ENCODE results near the gene NOL7. TPM values are rescaled to one million over a fixed set of nuclear protein-coding genes. Genes with fewer than 3 reads are reported as not detected.

NOL7 gene
- total RNA-seq, 2 donors from 2014 or later = 54.1 to 82.1 TPM

DNA sequence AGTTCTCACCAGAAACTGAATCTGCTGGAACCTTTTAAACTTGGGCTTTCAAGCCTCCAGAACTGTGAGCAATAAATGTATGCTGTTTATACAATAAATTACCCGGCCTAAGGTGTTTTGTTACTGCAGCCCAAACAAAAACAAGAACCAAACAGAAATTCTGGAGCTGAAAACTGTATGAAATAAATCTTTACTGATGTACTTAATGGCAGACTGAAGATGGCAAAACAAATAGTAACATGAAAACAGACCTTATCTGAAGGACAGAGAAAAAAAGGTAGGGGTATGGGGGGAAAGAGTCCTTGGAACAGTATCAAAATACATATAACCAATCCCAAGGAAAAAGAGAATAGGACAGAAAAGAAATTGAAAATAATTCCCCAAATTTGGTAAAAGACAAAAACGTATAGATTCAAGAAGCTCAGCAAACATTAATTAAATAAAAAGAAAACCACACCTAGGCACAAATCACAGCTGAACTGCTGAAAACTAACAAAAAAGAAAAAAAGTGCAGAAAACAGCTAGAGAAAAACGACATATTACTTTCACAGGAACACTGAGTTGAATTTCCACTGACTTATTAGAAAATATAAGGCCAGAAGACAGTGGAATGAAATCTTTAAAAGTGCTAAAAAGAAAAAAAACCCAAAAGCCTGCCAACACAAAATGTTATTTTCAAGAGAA, 47.7 kb downstream of the NOL7 start:
- H3K36me3 ChIP-seq = no peaks in the 10 kb centered on the region
- no peak overlapping the region for H3K4me3 ChIP-seq
- no peaks in the 10 kb centered on the region for H3K9me3 ChIP-seq
- TF ChIP-seq, protein P1, sequence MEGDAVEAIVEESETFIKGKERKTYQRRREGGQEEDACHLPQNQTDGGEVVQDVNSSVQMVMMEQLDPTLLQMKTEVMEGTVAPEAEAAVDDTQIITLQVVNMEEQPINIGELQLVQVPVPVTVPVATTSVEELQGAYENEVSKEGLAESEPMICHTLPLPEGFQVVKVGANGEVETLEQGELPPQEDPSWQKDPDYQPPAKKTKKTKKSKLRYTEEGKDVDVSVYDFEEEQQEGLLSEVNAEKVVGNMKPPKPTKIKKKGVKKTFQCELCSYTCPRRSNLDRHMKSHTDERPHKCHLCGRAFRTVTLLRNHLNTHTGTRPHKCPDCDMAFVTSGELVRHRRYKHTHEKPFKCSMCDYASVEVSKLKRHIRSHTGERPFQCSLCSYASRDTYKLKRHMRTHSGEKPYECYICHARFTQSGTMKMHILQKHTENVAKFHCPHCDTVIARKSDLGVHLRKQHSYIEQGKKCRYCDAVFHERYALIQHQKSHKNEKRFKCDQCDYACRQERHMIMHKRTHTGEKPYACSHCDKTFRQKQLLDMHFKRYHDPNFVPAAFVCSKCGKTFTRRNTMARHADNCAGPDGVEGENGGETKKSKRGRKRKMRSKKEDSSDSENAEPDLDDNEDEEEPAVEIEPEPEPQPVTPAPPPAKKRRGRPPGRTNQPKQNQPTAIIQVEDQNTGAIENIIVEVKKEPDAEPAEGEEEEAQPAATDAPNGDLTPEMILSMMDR (IDR thresholded peaks at IDR 0.05) = no peak
- intact Hi-C loops (cut with DNase I) = no loop called here
- H3K27ac ChIP-seq = no peak overlapping the region
- H3K27me3 ChIP-seq = no peaks in the 10 kb centered on the region
- no peak overlapping the region for H3K9ac ChIP-seq (ENCODE audit: low read depth in 2 of 2, low read length in 2 of 2)
- no peaks in the 10 kb centered on the region for H3K4me1 ChIP-seq
- no peak for DNase-seq

DNA sequence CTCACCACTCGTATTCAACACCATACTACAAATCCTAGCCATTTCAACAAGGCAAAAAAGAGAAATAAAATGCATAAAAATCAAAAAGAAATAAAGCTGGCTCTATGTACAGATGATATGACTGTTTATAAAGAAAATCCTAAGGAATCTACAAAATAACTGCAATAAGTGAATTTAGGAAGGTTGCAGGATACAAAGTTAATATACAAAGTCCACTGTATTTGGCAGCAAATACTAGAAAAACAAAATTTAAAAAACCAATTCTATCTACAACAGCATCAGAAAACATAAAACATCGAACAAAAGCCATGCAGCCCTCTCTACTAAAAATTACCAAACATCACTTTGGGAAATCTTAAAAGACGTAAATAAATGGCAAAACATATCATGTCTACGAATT, 48.9 kb downstream of the NOL7 start:
- Histone ChIP-seq H3K4me3 (no peak overlapping the region), H3K4me1 (no peaks in the 10 kb centered on the region), H3K27ac (no peak overlapping the region), H3K27me3 (no peaks in the 10 kb centered on the region), H3K9ac (ENCODE audit: low read depth in 2 of 2, low read length in 2 of 2) (no peak overlapping the region), H3K9me3 (no peaks in the 10 kb centered on the region), H3K36me3 (no peaks in the 10 kb centered on the region)
- intact Hi-C loops (cut with DNase I) = no loop called here
- TF ChIP-seq, protein P1 (IDR thresholded peaks at IDR 0.05) = no peak
- DNase-seq = no peak

DNA sequence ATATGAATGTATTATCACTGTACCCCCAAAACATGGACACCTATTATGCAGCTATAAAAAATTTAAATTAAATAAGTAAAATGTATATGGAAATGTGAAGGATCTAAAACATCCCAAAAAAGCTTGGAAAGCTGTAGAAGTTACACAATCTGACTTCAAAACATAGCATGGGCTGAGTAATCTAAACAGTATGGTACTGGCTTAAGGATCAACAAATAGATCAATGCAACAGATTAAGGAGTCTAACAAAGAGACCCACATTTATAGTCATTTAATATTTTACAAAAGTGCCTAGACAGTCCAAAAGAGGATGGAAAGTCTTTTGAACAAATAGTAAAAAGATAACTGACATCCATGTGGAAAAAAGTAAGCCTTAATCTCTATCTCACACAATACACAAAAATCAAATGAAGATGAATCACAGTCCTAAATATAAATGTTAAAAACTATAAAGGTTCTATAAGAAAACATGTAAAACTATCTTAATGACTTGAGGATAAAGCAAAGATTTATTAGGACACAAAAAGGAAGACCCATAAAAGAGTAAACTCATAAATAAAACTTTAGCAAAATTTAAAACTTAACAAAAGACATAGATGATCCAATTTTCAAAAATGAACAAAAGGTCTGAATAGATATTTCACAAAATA, 49.7 kb downstream of the NOL7 start:
- TF ChIP-seq, protein P1 (IDR thresholded peaks at IDR 0.05) = no peak
- DNase-seq = no peak
- Histone ChIP-seq H3K4me3 (no peak overlapping the region), H3K36me3 (no peaks in the 10 kb centered on the region), H3K9me3 (no peaks in the 10 kb centered on the region), H3K27ac (no peak overlapping the region), H3K9ac (ENCODE audit: low read depth in 2 of 2, low read length in 2 of 2) (no peak overlapping the region), H3K27me3 (no peaks in the 10 kb centered on the region), H3K4me1 (no peaks in the 10 kb centered on the region)
- intact Hi-C loops (cut with DNase I) = no loop called here

DNA sequence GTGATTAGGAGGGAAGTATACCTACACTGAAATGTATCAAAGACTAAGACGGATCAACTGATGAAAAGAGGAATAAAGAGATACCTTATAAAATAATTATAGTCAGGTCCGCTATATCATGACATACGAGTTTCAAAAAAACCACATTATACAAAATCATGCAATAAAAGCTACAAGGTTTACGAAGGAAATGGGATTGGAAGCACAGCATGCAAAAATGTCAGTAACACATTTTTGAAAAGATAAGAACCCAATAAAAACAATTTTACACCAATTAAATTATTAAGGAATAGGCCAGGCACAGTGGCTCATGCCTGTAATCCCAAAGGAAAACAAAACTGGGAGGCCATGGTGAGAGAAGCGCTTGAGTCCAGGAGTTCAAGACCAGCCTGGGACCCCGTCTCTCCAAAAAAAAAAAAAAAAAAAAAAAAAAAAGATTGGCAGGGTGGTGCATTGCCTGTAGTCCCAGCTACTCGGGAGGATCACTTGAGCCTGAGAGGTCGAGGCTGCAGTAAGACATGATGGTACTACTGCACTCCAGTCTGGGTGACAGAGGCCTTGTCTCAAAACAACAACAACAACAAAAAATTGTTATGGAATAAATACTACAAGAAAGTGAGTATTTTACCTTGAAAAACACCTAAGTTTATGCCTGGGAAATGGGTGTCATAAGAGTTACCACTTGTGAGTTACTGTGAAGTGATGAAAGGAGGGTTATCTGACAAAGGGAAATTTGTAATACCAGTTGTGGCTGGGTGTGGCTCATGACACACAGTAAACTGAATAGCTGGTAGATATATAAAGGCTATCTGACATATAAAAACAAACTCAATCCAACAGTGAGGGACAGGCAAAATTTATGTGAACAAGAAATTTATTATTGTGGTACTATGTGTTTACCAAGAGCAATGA, 51.3 kb downstream of the NOL7 start:
- no peaks in the 10 kb centered on the region for H3K9me3 ChIP-seq
- H3K4me1 ChIP-seq = no peaks in the 10 kb centered on the region
- intact Hi-C loops (cut with DNase I) = no loop called here
- no peak for DNase-seq
- TF ChIP-seq, protein P1 (IDR thresholded peaks at IDR 0.05) = no peak
- H3K36me3 ChIP-seq = no peaks in the 10 kb centered on the region
- H3K27me3 ChIP-seq = no peaks in the 10 kb centered on the region
- H3K4me3 ChIP-seq = no peak overlapping the region
- H3K27ac ChIP-seq = no peak overlapping the region
- H3K9ac ChIP-seq (ENCODE audit: low read depth in 2 of 2, low read length in 2 of 2) = no peak overlapping the region

DNA sequence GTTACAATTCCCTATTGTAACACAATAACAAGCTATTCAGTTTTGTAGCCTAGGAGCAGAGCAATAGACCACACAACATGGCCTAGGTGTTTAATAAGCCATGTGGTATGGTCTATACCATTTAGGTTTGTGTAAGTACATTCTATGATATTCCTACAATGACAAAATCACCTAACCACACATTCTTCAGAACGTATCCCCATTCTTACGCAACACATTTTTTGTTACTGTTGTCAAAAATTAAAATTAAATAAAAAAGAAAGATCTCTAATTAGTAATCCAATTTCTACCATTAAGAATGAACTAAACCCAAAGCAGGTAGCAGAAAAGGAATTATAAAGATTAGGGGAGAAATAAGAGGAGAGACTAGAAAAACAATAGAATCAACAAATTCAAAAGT, 52.5 kb downstream of the NOL7 start:
- Histone ChIP-seq H3K4me3 (no peak overlapping the region), H3K4me1 (no peaks in the 10 kb centered on the region), H3K9me3 (no peaks in the 10 kb centered on the region), H3K36me3 (no peaks in the 10 kb centered on the region), H3K9ac (ENCODE audit: low read depth in 2 of 2, low read length in 2 of 2) (no peak overlapping the region), H3K27ac (no peak overlapping the region), H3K27me3 (no peaks in the 10 kb centered on the region)
- no peak for DNase-seq
- intact Hi-C loops (cut with DNase I) = no loop called here
- TF ChIP-seq, protein P1 (IDR thresholded peaks at IDR 0.05) = no peak
